Measurements from ENCODE around the gene TTBK2. TPM values are rescaled to one million over a fixed set of nuclear protein-coding genes. Genes with fewer than 3 reads are reported as not detected.

The TTBK2 gene
- total RNA-seq, 1 experiment from 2014 or later, result 13.8 TPM

Small RNAs within 50 kb of the gene (small RNA-seq; reads per million reads assigned to genes)
- not detected for gene KRT8P50

Other genes starting within 250 kb of the TTBK2 start
- 23.8 and 35.9 TPM in 2 replicates for gene CDAN1, start 183.7 kb downstream of the TTBK2 start, total RNA-seq (2014; rRNA removed; shearing (Covaris generic); ENCODE audit: low replicate concordance)
- gene UBR1, start 185.3 kb upstream of the TTBK2 start, total RNA-seq (2014; rRNA removed; shearing (Covaris generic); ENCODE audit: low replicate concordance), result 25.8 and 56.0 TPM in 2 replicates
- gene TMEM62, start 212.8 kb upstream of the TTBK2 start, total RNA-seq (2014; rRNA removed; shearing (Covaris generic); ENCODE audit: low replicate concordance), result 45.6 and 47.8 TPM in 2 replicates

All from Karpas-422 (cell line).